AG04449 (cell line): ENCODE measurements around the gene MVP.

ENCODE experiments used
- CTCF ChIA-PET: fragments of 350-600 bp; formaldehyde crosslinking; extraction: SDS; loops from one replicate; lab custom pipeline; 2021; ENCODE audit warnings: antibody characterized with exemption; lab: Yijun Ruan, JAX
- POLR2A ChIA-PET: fragments of 400-600, 350-600 bp; formaldehyde crosslinking; extraction: SDS; loops from one replicate; lab custom pipeline; 2020; ENCODE audit warnings: antibody characterized with exemption, inconsistent platforms; lab: Yijun Ruan, JAX
- DNase-seq: peaks from one replicate; pipeline ENCODE4 v3.0.0-alpha.2; 2010; ENCODE audit warnings: low read depth, low spot score
- H3K4me3 ChIP-seq: 2 replicates; pipeline ENCODE4 v1.5.1; 2011; ENCODE audit warnings: low read depth, mild to moderate bottlenecking, control low read depth, low read length
- CTCF ChIP-seq: IDR thresholded peaks from one replicate; pipeline ENCODE4 v1.5.1; 2011; ENCODE audit warnings: mild to moderate bottlenecking, moderate library complexity, low read length, control low read depth, inconsistent platforms; ENCODE audit not compliant: insufficient read depth; ENCODE audit errors: missing control alignments

MVP gene

GRCh38 chr16:29841631-29842030 lies 21.4 kb downstream of the MVP start:
- ChIA-PET POLR2A (interaction anchor here (0.6 kb wide), 1 partner anchor 11 kb away, joined by 3 read pairs; no protein-coding TSS in a partner anchor), CTCF (interaction anchor here (0.9 to 3.9 kb wide), 5 partner anchors 6 to 164 kb away, joined by 3 to 26 read pairs (median 7); no protein-coding TSS in a partner anchor)
- no peak overlapping the region for H3K4me3 ChIP-seq
- TF ChIP-seq CTCF = no peak
- no peak for DNase-seq

GRCh38 chr16:29842732-29843346 lies 22.6 kb downstream of the MVP start:
- ChIA-PET POLR2A (interaction anchor here (0.5 kb wide), 1 partner anchor 1003 kb away, joined by 6 read pairs; no protein-coding TSS in a partner anchor), CTCF (interaction anchor here (0.5 to 3.4 kb wide), 3 partner anchors 10 to 15 kb away, joined by 3 to 9 read pairs (median 7); no protein-coding TSS in a partner anchor)

GRCh38 chr16:29843931-29844330 lies 23.7 kb downstream of the MVP start:
- H3K4me3 ChIP-seq = no peak overlapping the region
- no peak for TF ChIP-seq CTCF
- DNase-seq = no peak
- ChIA-PET POLR2A (no interaction called here), CTCF (interaction anchor here (0.9 to 3.4 kb wide), 3 partner anchors 9 to 188 kb away, joined by 3 to 9 read pairs (median 7); no protein-coding TSS in a partner anchor)

More at GRCh38 chr16:29842732-29843346, 22.6 kb downstream of the MVP start:
- no peak for TF ChIP-seq CTCF
- H3K4me3 ChIP-seq = no peak overlapping the region
- DNase-seq = no peak

- ChIA-PET POLR2A (no interaction called here), CTCF (interaction anchor here (0.7 to 3.4 kb wide), 5 partner anchors 8 to 187 kb away, joined by 3 to 9 read pairs (median 3); partner anchors contain the start of genes CDIPT and PAGR1)
- no peak for TF ChIP-seq CTCF
- H3K4me3 ChIP-seq = no peak overlapping the region
- no peak for DNase-seq
Observed at GRCh38 chr16:29844575-29845331, 24.5 kb downstream of the MVP start.

- DNase-seq = no peak
- TF ChIP-seq CTCF = no peak
- no peak overlapping the region for H3K4me3 ChIP-seq
- POLR2A ChIA-PET = no interaction called here
- CTCF ChIA-PET = interaction anchor here (1.0 to 4.7 kb wide), 4 partner anchors 16 to 38 kb away, joined by 3 to 99 read pairs (median 4); partner anchors contain the start of genes MVP and PAGR1
Observed at GRCh38 chr16:29845656-29846055, 25.4 kb downstream of the MVP start.
